Panc1 (cell line): ENCODE data around the gene FOS. TPM values are rescaled to one million over a fixed set of nuclear protein-coding genes. Genes with fewer than 3 reads are reported as not detected.

ENCODE experiments used
- ATAC-seq: fragments of 200-7000 bp; cut with Tn5 transposase; 2 replicates; pipeline ENCODE4 v1.9.1; 2020; ENCODE audit warnings: mild to moderate bottlenecking, moderate library complexity
- BruUV-seq: library from RNA; stranded (reverse); fragments of 400-500 nt; replicated peaks from 2 replicates; lab custom pipeline; 2021; lab: Mats Ljungman, UMichigan
- CTCF ChIA-PET: fragments of 300-600 bp; sonication (Branson Sonifier 250); formaldehyde crosslinking; loops from one replicate; lab custom pipeline; 2022; ENCODE audit warnings: antibody characterized with exemption; lab: Charles Lee
- POLR2A ChIA-PET: fragments of 300-600 bp; sonication (Branson Sonifier 250); formaldehyde crosslinking; loops from one replicate; lab custom pipeline; 2022; ENCODE audit warnings: antibody characterized with exemption; lab: Charles Lee
- DNase-seq: peaks from one replicate; pipeline ENCODE4 v3.0.0-alpha.2; 2010; ENCODE audit warnings: low read depth, low spot score
- H3K27ac ChIP-seq: 2 replicates; pipeline ENCODE4 v1.5.1; 2011; ENCODE audit warnings: mild to moderate bottlenecking, low read length, inconsistent platforms
- H3K27me3 ChIP-seq: fragments of 200-500 bp; sonication (Bioruptor generic); 2 replicates; pipeline ENCODE4 v1.6.0; 2014; ENCODE audit warnings: low read length, inconsistent platforms; ENCODE audit not compliant: control insufficient read depth, insufficient read depth
- H3K36me3 ChIP-seq: fragments of 200-500 bp; sonication (Bioruptor generic); 2 replicates; pipeline ENCODE4 v1.5.1; 2014; ENCODE audit warnings: inconsistent platforms, mild to moderate bottlenecking, low read length, moderate library complexity; ENCODE audit not compliant: control insufficient read depth, insufficient read depth
- H3K4me1 ChIP-seq: 2 replicates; pipeline ENCODE4 v1.5.1; 2011; ENCODE audit warnings: inconsistent platforms, mild to moderate bottlenecking, low read length, moderate library complexity; ENCODE audit not compliant: control insufficient read depth, insufficient read depth
- H3K4me3 ChIP-seq, 2 experiments: 2 replicates each; pipeline ENCODE4 v1.5.1; 2011 to 2012; ENCODE audit warnings: low read depth in 2 of 2, low read length in 2 of 2, mild to moderate bottlenecking in 2 of 2, inconsistent platforms in 1 of 2, moderate library complexity in 1 of 2
- H3K9me3 ChIP-seq: fragments of 200-500 bp; sonication (Bioruptor generic); 2 replicates; pipeline ENCODE4 v1.5.1; 2014; ENCODE audit warnings: low read depth, mild to moderate bottlenecking, inconsistent platforms, low read length, moderate library complexity; ENCODE audit not compliant: control insufficient read depth, insufficient read depth
- CTCF ChIP-seq: fragments of 450-650 bp; IDR thresholded peaks from 2 replicates; pipeline ENCODE4 v1.5.1; 2017; ENCODE audit warnings: mild to moderate bottlenecking
- POLR2AphosphoS5 ChIP-seq: IDR thresholded peaks from 2 replicates; pipeline ENCODE4 v1.6.1; 2012; ENCODE audit warnings: mild to moderate bottlenecking, low read depth, low read length, moderate library complexity
- SIN3A ChIP-seq: IDR thresholded peaks from 2 replicates; pipeline ENCODE4 v1.6.1; 2012; ENCODE audit warnings: low read depth, mild to moderate bottlenecking, low read length, moderate library complexity, borderline replicate concordance; ENCODE audit not compliant: insufficient read depth
- TCF7L2 ChIP-seq: IDR thresholded peaks from 2 replicates; pipeline ENCODE4 v1.6.1; 2011; ENCODE audit warnings: mild to moderate bottlenecking, low read depth, low read length, inconsistent platforms
- in situ Hi-C: cut with HindIII; loops from 2 replicates; pipeline ENCODE4 v1.10.0; 2016; ENCODE audit warnings: low sequenced_read_pairs, low pct_unique_long_range_greater_than_20kb
- intact Hi-C: fragments of 100-400 bp; cut with micrococcal nuclease; formaldehyde crosslinking; loops from one replicate; pipeline ENCODE4 v1.10.0; 2022; ENCODE audit not compliant: unreplicated experiment
- total RNA-seq: library from RNA; stranded (reverse); gene quantifications from one replicate; pipeline ENCODE4 v1.2.1, GENCODE V29; 2021; ENCODE audit not compliant: unreplicated experiment
- TF ChIP-seq, protein P1 (sequence below), 2 experiments: IDR thresholded peaks; 2 replicates each; pipeline ENCODE4 v1.6.1; 2011 to 2012; ENCODE audit warnings: low read depth in 2 of 2, control low read depth in 1 of 2, low read length in 1 of 2, mild to moderate bottlenecking in 1 of 2, moderate library complexity in 1 of 2; ENCODE audit not compliant: insufficient read depth in 1 of 2

Gene FOS
- total RNA-seq, 1 experiment from 2014 or later: 26.8 TPM

DNA sequence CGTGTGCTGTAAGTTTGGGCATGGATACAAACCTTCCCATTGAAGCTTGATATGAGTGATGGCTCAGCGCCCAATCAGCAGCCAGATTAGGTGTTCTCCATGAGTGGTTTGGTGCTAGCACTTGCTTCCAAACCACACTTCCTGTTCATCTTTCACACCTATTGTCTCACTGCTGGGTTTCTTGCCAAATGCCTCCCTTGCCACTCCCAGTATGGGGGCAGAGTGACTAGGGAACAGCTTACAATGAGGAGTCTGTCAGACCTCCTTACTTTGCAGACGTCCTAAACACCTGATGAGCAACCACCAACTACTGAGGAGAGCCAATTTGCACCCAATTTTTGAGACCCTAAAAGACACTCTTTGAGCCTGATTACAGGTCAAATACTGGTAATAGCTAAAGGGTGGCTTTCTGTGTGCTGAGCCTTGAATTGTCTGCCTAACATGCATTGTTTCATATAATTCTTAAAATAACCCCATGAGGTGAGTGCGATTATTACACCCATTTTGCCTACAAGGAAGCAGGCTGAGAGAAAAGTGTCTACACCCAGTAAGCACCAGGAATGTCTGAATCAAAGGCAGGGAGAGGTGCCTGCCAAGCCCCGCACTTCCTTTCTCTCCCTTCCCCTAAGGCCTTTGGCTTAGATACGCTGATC lies 48.4 kb upstream of the FOS start:
- ATAC-seq: no peak
- no peaks in the 10 kb centered on the region for H3K27me3 ChIP-seq
- TF ChIP-seq POLR2AphosphoS5: no peak
- no peak for TF ChIP-seq TCF7L2
- TF ChIP-seq, protein P1, sequence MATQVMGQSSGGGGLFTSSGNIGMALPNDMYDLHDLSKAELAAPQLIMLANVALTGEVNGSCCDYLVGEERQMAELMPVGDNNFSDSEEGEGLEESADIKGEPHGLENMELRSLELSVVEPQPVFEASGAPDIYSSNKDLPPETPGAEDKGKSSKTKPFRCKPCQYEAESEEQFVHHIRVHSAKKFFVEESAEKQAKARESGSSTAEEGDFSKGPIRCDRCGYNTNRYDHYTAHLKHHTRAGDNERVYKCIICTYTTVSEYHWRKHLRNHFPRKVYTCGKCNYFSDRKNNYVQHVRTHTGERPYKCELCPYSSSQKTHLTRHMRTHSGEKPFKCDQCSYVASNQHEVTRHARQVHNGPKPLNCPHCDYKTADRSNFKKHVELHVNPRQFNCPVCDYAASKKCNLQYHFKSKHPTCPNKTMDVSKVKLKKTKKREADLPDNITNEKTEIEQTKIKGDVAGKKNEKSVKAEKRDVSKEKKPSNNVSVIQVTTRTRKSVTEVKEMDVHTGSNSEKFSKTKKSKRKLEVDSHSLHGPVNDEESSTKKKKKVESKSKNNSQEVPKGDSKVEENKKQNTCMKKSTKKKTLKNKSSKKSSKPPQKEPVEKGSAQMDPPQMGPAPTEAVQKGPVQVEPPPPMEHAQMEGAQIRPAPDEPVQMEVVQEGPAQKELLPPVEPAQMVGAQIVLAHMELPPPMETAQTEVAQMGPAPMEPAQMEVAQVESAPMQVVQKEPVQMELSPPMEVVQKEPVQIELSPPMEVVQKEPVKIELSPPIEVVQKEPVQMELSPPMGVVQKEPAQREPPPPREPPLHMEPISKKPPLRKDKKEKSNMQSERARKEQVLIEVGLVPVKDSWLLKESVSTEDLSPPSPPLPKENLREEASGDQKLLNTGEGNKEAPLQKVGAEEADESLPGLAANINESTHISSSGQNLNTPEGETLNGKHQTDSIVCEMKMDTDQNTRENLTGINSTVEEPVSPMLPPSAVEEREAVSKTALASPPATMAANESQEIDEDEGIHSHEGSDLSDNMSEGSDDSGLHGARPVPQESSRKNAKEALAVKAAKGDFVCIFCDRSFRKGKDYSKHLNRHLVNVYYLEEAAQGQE (IDR thresholded peaks at IDR 0.05; ENCODE audit: insufficient read depth in 1 of 2, low read depth in 2 of 2, low read length in 1 of 2): no peak
- no peak for TF ChIP-seq SIN3A
- no peak for TF ChIP-seq CTCF
- BruUV-seq: no TSS peak
- H3K4me1 ChIP-seq: no peaks in the 10 kb centered on the region
- H3K27ac ChIP-seq: no peak overlapping the region
- in situ Hi-C loops (no loop called here), intact Hi-C loops (no loop called here)
- no peak for DNase-seq
- POLR2A ChIA-PET: no interaction called here
- H3K9me3 ChIP-seq: no peaks in the 10 kb centered on the region
- no peak overlapping the region for H3K4me3 ChIP-seq
- no peaks in the 10 kb centered on the region for H3K36me3 ChIP-seq
- CTCF ChIA-PET: no interaction called here

GRCh38 chr14:75231320-75231719 lies 47.3 kb upstream of the FOS start:
- H3K27ac ChIP-seq: no peak overlapping the region

More at GRCh38 chr14:75231320-75231719, 47.3 kb upstream of the FOS start:
- H3K4me1 ChIP-seq: no peaks in the 10 kb centered on the region
- no peaks in the 10 kb centered on the region for H3K36me3 ChIP-seq
- ChIA-PET POLR2A (no interaction called here), CTCF (no interaction called here)
- H3K4me3 ChIP-seq: no peak overlapping the region
- TF ChIP-seq SIN3A: no peak
- no peak for TF ChIP-seq TCF7L2
- TF ChIP-seq, protein P1 (IDR thresholded peaks at IDR 0.05; ENCODE audit: insufficient read depth in 1 of 2, low read depth in 2 of 2, low read length in 1 of 2): no peak
- TF ChIP-seq CTCF: no peak
- TF ChIP-seq POLR2AphosphoS5: no peak
- DNase-seq (no peak), ATAC-seq (no peak)
- intact Hi-C loops: no loop called here
- in situ Hi-C loops: no loop called here
- no peaks in the 10 kb centered on the region for H3K27me3 ChIP-seq
- H3K9me3 ChIP-seq: no peaks in the 10 kb centered on the region
- no TSS peak for BruUV-seq
